Stimulated activated naive B cell treated with anti-CD40 and anti-IgM and Interleukin-4, amounts not matched to agents 10 μg/mL and 1 μg/mL and 100 μg/mL, for 72 hours (primary cell): ENCODE data around the gene C16orf46.

Source experiments
- ATAC-seq, 2 donors: fragments of 150-1000 bp; cut with Tn5 transposase; replicated peaks; 2 replicates each; pipeline ENCODE4 v1.10.0; 2021; ENCODE audit warnings: moderate library complexity in 1 of 2
- DNase-seq: peaks from one replicate; pipeline ENCODE4 v3.0.0; 2021
- H3K27ac Mint-ChIP-seq: one replicate; pipeline ENCODE4 v1.8.0; 2022; ENCODE audit warnings: mild to moderate bottlenecking, mixed read lengths
- H3K27me3 Mint-ChIP-seq, 2 donors: one replicate each; pipeline ENCODE4 v1.8.0; 2022; ENCODE audit warnings: mixed read lengths in 2 of 2
- H3K36me3 Mint-ChIP-seq, 2 donors: one replicate each; pipeline ENCODE4 v1.8.0; 2022; ENCODE audit warnings: mixed read lengths in 2 of 2, mild to moderate bottlenecking in 1 of 2
- H3K4me1 Mint-ChIP-seq, 2 donors: one replicate each; pipeline ENCODE4 v1.8.0; 2022; ENCODE audit warnings: mixed read lengths in 2 of 2, mild to moderate bottlenecking in 1 of 2
- H3K4me3 Mint-ChIP-seq, 2 donors: one replicate each; pipeline ENCODE4 v1.8.0; 2022; ENCODE audit warnings: mild to moderate bottlenecking in 2 of 2, mixed read lengths in 2 of 2, moderate library complexity in 1 of 2
- H3K9me3 Mint-ChIP-seq, 2 donors: one replicate each; pipeline ENCODE4 v1.8.0; 2022; ENCODE audit warnings: mixed read lengths in 2 of 2, mild to moderate bottlenecking in 1 of 2

The C16orf46 gene

GRCh38 chr16:81061871-81062608 is 15.0 kb downstream of the C16orf46 start:
- Mint-ChIP-seq H3K4me1 (no peaks in the 10 kb centered on the region), H3K9me3 (no peaks in the 10 kb centered on the region), H3K36me3 (peaks cover 0 to 4% of the 10 kb centered on the region in 2 donors), H3K27ac (no peak overlapping the region), H3K27me3 (no peaks in the 10 kb centered on the region), H3K4me3 (no peak overlapping the region)
- DNase-seq = no peak
- ATAC-seq = no peak

- Mint-ChIP-seq H3K4me3 (no peak overlapping the region), H3K9me3 (no peaks in the 10 kb centered on the region), H3K4me1 (no peaks in the 10 kb centered on the region), H3K27ac (no peak overlapping the region), H3K27me3 (no peaks in the 10 kb centered on the region), H3K36me3 (peaks cover 0 to 4% of the 10 kb centered on the region in 2 donors)
- DNase-seq (no peak), ATAC-seq (no peak)
Observed at GRCh38 chr16:81061307-81061640, 15.8 kb downstream of the C16orf46 start.

- peaks cover 0 to 4% of the 10 kb centered on the region in 2 donors for H3K36me3 Mint-ChIP-seq
- no peak for ATAC-seq
- H3K27me3 Mint-ChIP-seq = no peaks in the 10 kb centered on the region
Observed at GRCh38 chr16:81060576-81061306, 16.3 kb downstream of the C16orf46 start.

GRCh38 chr16:81053761-81054160 is 23.3 kb downstream of the C16orf46 start:
- Mint-ChIP-seq H3K27ac (no peak overlapping the region), H3K4me1 (peaks cover 0 to 1% of the 10 kb centered on the region in 2 donors), H3K36me3 (peaks cover under 1 to 14% of the 10 kb centered on the region in 2 donors), H3K27me3 (no peaks in the 10 kb centered on the region), H3K9me3 (peaks cover 6 to 19% of the 10 kb centered on the region in 2 donors), H3K4me3 (no peak overlapping the region)
- ATAC-seq (no peak), DNase-seq (no peak)

More at GRCh38 chr16:81060576-81061306, 16.3 kb downstream of the C16orf46 start:
- Mint-ChIP-seq H3K27ac (no peak overlapping the region), H3K4me1 (no peaks in the 10 kb centered on the region), H3K9me3 (no peaks in the 10 kb centered on the region), H3K4me3 (no peak overlapping the region)
- DNase-seq = no peak

- Mint-ChIP-seq H3K4me3 (no peak overlapping the region), H3K9me3 (no peaks in the 10 kb centered on the region), H3K36me3 (peaks cover 26 to 44% of the 10 kb centered on the region in 2 donors), H3K27me3 (no peaks in the 10 kb centered on the region), H3K27ac (no peak overlapping the region), H3K4me1 (peaks cover 5% of the 10 kb centered on the region in 2 donors)
- ATAC-seq (no peak), DNase-seq (no peak)
Observed at GRCh38 chr16:81042821-81043220, 34.2 kb downstream of the C16orf46 start.

- Mint-ChIP-seq H3K36me3 (peaks cover 26 to 44% of the 10 kb centered on the region in 2 donors), H3K27ac (no peak overlapping the region), H3K9me3 (no peaks in the 10 kb centered on the region), H3K27me3 (no peaks in the 10 kb centered on the region), H3K4me1 (peaks cover 11 to 16% of the 10 kb centered on the region in 2 donors), H3K4me3 (no peak overlapping the region)
- ATAC-seq = no peak
- no peak for DNase-seq
Observed at GRCh38 chr16:81041696-81042095, 35.3 kb downstream of the C16orf46 start.

GRCh38 chr16:81040842-81041241 is 36.2 kb downstream of the C16orf46 start:
- ATAC-seq (no peak), DNase-seq (no peak)
- peaks cover 11 to 20% of the 10 kb centered on the region in 2 donors for H3K4me1 Mint-ChIP-seq
- peaks cover 26 to 44% of the 10 kb centered on the region in 2 donors for H3K36me3 Mint-ChIP-seq
- no peaks in the 10 kb centered on the region for H3K9me3 Mint-ChIP-seq
- no peaks in the 10 kb centered on the region for H3K27me3 Mint-ChIP-seq
- H3K27ac Mint-ChIP-seq = no peak overlapping the region
- H3K4me3 Mint-ChIP-seq = no peak overlapping the region

- no peak for ATAC-seq
- H3K4me1 Mint-ChIP-seq = peaks cover 13 to 20% of the 10 kb centered on the region in 2 donors
- no peaks in the 10 kb centered on the region for H3K27me3 Mint-ChIP-seq
- H3K27ac Mint-ChIP-seq = no peak overlapping the region
- no peak for DNase-seq
- H3K9me3 Mint-ChIP-seq = no peaks in the 10 kb centered on the region
- H3K4me3 Mint-ChIP-seq = no peak overlapping the region
- peaks cover 21 to 39% of the 10 kb centered on the region in 2 donors for H3K36me3 Mint-ChIP-seq
Observed at GRCh38 chr16:81040131-81040530, 36.9 kb downstream of the C16orf46 start.

- Mint-ChIP-seq H3K4me3 (peak overlapping the region; percentile 82 to 85), H3K27ac (peak overlapping the region; percentile 31), H3K36me3 (peaks cover 12 to 29% of the 10 kb centered on the region in 2 donors), H3K4me1 (peaks cover 13 to 20% of the 10 kb centered on the region in 2 donors), H3K9me3 (no peaks in the 10 kb centered on the region), H3K27me3 (no peaks in the 10 kb centered on the region)
- ATAC-seq (no peak), DNase-seq (no peak)
Observed at GRCh38 chr16:81036751-81037350, 40.2 kb downstream of the C16orf46 start.

GRCh38 chr16:81035975-81036750 is 40.9 kb downstream of the C16orf46 start:
- peak overlapping the region; percentile 82 to 85 for H3K4me3 Mint-ChIP-seq
- H3K27ac Mint-ChIP-seq = peak overlapping the region; percentile 31
- peaks cover 13 to 20% of the 10 kb centered on the region in 2 donors for H3K4me1 Mint-ChIP-seq
- H3K36me3 Mint-ChIP-seq = peaks cover 14 to 30% of the 10 kb centered on the region in 2 donors
- peak; percentile 33 for DNase-seq
- H3K9me3 Mint-ChIP-seq = no peaks in the 10 kb centered on the region
- H3K27me3 Mint-ChIP-seq = no peaks in the 10 kb centered on the region
- peak; percentile 75 to 78 for ATAC-seq

GRCh38 chr16:81035398-81035974 is 41.6 kb downstream of the C16orf46 start, which contains the start of gene ATMIN:
TSS of gene ATMIN (plus strand) at chr16:81035842. CDS start at chr16:81035871, 29 bp downstream.
- Mint-ChIP-seq H3K27ac (peak within 1 kb of the TSS; percentile 31), H3K27me3 (no peaks in the 10 kb centered on the region)

GRCh38 chr16:81029930-81030604 is 47.0 kb downstream of the C16orf46 start:
- Mint-ChIP-seq H3K4me1 (no peaks in the 10 kb centered on the region), H3K36me3 (peaks cover 31 to 49% of the 10 kb centered on the region in 2 donors), H3K4me3 (no peak overlapping the region), H3K27ac (no peak overlapping the region), H3K27me3 (no peaks in the 10 kb centered on the region), H3K9me3 (no peaks in the 10 kb centered on the region)
- no peak for ATAC-seq
- DNase-seq = no peak

More at GRCh38 chr16:81035398-81035974, 41.6 kb downstream of the C16orf46 start, which contains the start of gene ATMIN:
- peaks cover 12 to 27% of the 10 kb centered on the region in 2 donors for H3K36me3 Mint-ChIP-seq
- ATAC-seq (peak; percentile 96 to 97), DNase-seq (peak; percentile 81)
- peak within 1 kb of the TSS; percentile 82 to 85 for H3K4me3 Mint-ChIP-seq
- no peaks in the 10 kb centered on the region for H3K9me3 Mint-ChIP-seq
- peaks cover 13 to 20% of the 10 kb centered on the region in 2 donors for H3K4me1 Mint-ChIP-seq

GRCh38 chr16:81026429-81026828 is 50.6 kb downstream of the C16orf46 start:
- H3K27ac Mint-ChIP-seq = no peak overlapping the region
- H3K4me1 Mint-ChIP-seq = no peaks in the 10 kb centered on the region
- no peak overlapping the region for H3K4me3 Mint-ChIP-seq
- no peak for ATAC-seq
- no peaks in the 10 kb centered on the region for H3K9me3 Mint-ChIP-seq
- no peak for DNase-seq
- no peaks in the 10 kb centered on the region for H3K27me3 Mint-ChIP-seq
- H3K36me3 Mint-ChIP-seq = peaks cover 32 to 56% of the 10 kb centered on the region in 2 donors
